Esophagus muscularis mucosa (tissue), 4 donors: ENCODE measurements around the gene ZNF362.

Source experiments
- EP300 ChIP-seq: sonication (generic); formaldehyde crosslinking; IDR thresholded peaks from one replicate; pipeline ENCODE4 v1.6.1; 2017; ENCODE audit warnings: antibody characterized with exemption
- POLR2A ChIP-seq: fragments of 450-650 bp; IDR thresholded peaks from one replicate; pipeline ENCODE4 v1.6.1; 2017; ENCODE audit warnings: antibody characterized with exemption, moderate library complexity, mild to moderate bottlenecking, low read depth
- POLR2AphosphoS5 ChIP-seq, 2 donors: sonication (generic); formaldehyde crosslinking; IDR thresholded peaks; one replicate each; pipeline ENCODE4 v1.6.1; 2017; ENCODE audit warnings: antibody characterized with exemption in 2 of 2
- TF ChIP-seq, protein P1 (sequence below), 3 experiments: fragments of 200-600 bp in 2 of 3; fragments of 450-650 bp in 1 of 3; sonication (generic) in 2 of 3; IDR thresholded peaks; one replicate each; pipeline ENCODE4 v1.5.1; 2017 to 2019; ENCODE audit warnings: antibody characterized with exemption in 3 of 3, mild to moderate bottlenecking in 2 of 3, moderate library complexity in 1 of 3

DNA sequence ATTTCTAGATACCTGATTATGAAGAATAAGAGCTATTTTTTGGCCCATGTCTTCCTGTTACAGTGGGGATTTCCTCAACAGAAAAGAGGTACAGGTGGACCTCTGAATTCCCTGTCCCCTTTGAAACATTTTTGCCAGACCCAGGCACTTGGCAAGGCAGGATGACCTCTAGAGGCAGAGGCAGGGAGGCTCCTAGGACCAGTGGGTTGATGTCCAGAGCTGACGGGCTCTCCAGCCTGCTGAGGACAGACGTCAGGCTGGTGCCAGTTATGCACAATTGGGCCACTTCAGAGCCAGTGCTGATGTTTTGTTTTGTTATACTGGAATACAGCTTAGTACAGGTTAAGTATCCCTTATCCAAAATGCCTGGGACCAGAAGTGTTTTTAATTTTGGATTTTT lies 83.1 kb downstream of the ZNF362 start:
- TF ChIP-seq, protein P1, sequence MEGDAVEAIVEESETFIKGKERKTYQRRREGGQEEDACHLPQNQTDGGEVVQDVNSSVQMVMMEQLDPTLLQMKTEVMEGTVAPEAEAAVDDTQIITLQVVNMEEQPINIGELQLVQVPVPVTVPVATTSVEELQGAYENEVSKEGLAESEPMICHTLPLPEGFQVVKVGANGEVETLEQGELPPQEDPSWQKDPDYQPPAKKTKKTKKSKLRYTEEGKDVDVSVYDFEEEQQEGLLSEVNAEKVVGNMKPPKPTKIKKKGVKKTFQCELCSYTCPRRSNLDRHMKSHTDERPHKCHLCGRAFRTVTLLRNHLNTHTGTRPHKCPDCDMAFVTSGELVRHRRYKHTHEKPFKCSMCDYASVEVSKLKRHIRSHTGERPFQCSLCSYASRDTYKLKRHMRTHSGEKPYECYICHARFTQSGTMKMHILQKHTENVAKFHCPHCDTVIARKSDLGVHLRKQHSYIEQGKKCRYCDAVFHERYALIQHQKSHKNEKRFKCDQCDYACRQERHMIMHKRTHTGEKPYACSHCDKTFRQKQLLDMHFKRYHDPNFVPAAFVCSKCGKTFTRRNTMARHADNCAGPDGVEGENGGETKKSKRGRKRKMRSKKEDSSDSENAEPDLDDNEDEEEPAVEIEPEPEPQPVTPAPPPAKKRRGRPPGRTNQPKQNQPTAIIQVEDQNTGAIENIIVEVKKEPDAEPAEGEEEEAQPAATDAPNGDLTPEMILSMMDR (IDR thresholded peaks at IDR 0.05): peak in 1 of 3 experiments; percentile 19
- TF ChIP-seq POLR2A: no peak
- TF ChIP-seq POLR2AphosphoS5 (IDR thresholded peaks at IDR 0.05): no peak
- no peak for TF ChIP-seq EP300
